Measurements from ENCODE around the gene SPSB1. TPM values are rescaled to one million over a fixed set of nuclear protein-coding genes. Genes with fewer than 3 reads are reported as not detected.
A peak's percentile ranks its signal among the peaks of the same experiment; 100 is the strongest.
"Not testable (repeated sequence)": the region's sequence is repeated elsewhere in the genome, so short reads cannot be mapped to it uniquely, and the experiment has no call there.

The SPSB1 gene
- polyA plus RNA-seq, 2 donors: 14.4 to 20.9 TPM

DNA sequence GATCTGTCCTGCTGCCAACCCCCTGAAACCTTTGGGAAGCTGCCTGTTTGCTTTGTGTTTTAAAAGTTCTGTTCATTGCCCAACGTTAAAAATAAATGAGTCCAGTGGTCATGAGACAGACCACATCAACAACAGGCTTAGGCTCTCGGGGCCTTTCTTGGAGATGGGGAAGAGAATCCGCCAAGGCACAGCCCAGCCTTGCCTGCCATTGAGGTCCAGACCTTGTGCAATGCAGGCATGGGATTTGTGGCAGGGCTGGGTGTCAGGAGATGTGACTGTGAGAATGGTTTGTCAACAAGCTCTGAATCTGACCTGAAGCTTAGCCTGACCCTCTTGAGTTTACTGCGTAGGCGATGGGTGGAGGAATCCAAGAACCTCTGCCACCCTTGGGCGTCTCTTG, 4.2 kb downstream of the SPSB1 start:
- H3K4me1 ChIP-seq (ENCODE audit: control insufficient read depth in 2 of 2, insufficient read depth in 2 of 2, low read length in 1 of 2): peaks cover 19 to 45% of the 10 kb centered on the region in 2 donors
- H3K4me3 ChIP-seq (ENCODE audit: low read depth in 1 of 2, low read length in 2 of 2): no peak overlapping the region
- no peaks in the 10 kb centered on the region for H3K9me3 ChIP-seq (ENCODE audit: control insufficient read depth in 2 of 2, insufficient read depth in 1 of 2, low read depth in 1 of 2, low read length in 1 of 2)
- WGBS, 2 donors: 77 to 81% methylated on average over 6 of the region's 6 CpGs
- H3K36me3 ChIP-seq (ENCODE audit: control insufficient read depth in 2 of 2, insufficient read depth in 2 of 2, low read length in 1 of 2): peaks cover 0 to 4% of the 10 kb centered on the region in 2 donors
- H3K27ac ChIP-seq (ENCODE audit: low read depth in 2 of 2, low read length in 1 of 2): peak overlapping the region; percentile 3 to 6
- no peaks in the 10 kb centered on the region for H3K27me3 ChIP-seq (ENCODE audit: control insufficient read depth in 1 of 2, insufficient read depth in 2 of 2, low read length in 2 of 2)

DNA sequence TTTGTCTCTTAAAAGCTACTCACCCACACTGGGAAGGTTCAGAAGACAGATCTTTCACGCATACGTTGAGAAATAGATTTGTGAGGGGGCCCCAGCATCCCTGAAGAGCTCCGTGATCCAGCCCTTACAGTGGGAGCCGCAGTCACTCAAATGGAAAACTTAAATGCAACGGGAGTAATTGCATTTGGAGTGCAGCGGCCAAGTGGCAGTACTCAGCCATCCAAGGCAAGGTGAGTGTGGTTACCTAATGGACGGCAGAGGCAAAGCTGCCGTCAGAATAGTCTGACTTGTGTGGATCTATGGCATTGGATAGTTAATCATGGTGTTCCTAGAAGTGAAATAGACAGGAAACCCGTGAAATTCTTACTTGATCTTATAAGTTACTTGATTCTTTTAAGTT, 5.1 kb downstream of the SPSB1 start:
- Histone ChIP-seq H3K27me3 (ENCODE audit: control insufficient read depth in 1 of 2, insufficient read depth in 2 of 2, low read length in 2 of 2) (no peaks in the 10 kb centered on the region), H3K36me3 (ENCODE audit: control insufficient read depth in 2 of 2, insufficient read depth in 2 of 2, low read length in 1 of 2) (peaks cover 0 to 5% of the 10 kb centered on the region in 2 donors), H3K9me3 (ENCODE audit: control insufficient read depth in 2 of 2, insufficient read depth in 1 of 2, low read depth in 1 of 2, low read length in 1 of 2) (no peaks in the 10 kb centered on the region), H3K4me1 (ENCODE audit: control insufficient read depth in 2 of 2, insufficient read depth in 2 of 2, low read length in 1 of 2) (peaks cover 20 to 51% of the 10 kb centered on the region in 2 donors), H3K4me3 (ENCODE audit: low read depth in 1 of 2, low read length in 2 of 2) (no peak overlapping the region), H3K27ac (ENCODE audit: low read depth in 2 of 2, low read length in 1 of 2) (peak overlapping the region in 1 of 2 donors; percentile 56)
- 75 to 94% methylated on average over 9 of the region's 9 CpGs for WGBS, 2 donors

DNA sequence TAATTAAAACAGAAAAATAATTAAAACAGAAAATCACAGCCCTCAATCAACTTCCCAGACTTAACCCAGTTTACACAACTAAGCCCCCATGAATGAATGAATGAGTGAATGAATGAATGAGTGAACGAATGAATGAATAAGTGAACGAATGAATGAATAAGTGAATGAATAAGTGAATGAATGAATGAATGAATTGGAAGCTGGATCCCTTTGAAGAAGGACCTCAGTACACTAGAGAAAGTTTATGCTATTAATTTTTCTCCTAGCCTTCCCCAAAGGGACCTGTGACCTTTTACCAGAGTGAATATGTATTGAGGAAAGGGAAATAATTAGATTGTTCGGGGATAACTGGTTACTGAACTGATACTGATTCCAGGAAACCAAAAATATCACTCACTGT, 5.6 kb downstream of the SPSB1 start:
- Histone ChIP-seq H3K4me3 (ENCODE audit: low read depth in 1 of 2, low read length in 2 of 2) (no peak overlapping the region), H3K36me3 (ENCODE audit: control insufficient read depth in 2 of 2, insufficient read depth in 2 of 2, low read length in 1 of 2) (peaks cover 0 to 5% of the 10 kb centered on the region in 2 donors), H3K4me1 (ENCODE audit: control insufficient read depth in 2 of 2, insufficient read depth in 2 of 2, low read length in 1 of 2) (peaks cover 20 to 52% of the 10 kb centered on the region in 2 donors), H3K9me3 (ENCODE audit: control insufficient read depth in 2 of 2, insufficient read depth in 1 of 2, low read depth in 1 of 2, low read length in 1 of 2) (no peaks in the 10 kb centered on the region), H3K27me3 (ENCODE audit: control insufficient read depth in 1 of 2, insufficient read depth in 2 of 2, low read length in 2 of 2) (no peaks in the 10 kb centered on the region), H3K27ac (ENCODE audit: low read depth in 2 of 2, low read length in 1 of 2) (no peak overlapping the region)
- WGBS, 2 donors: 57 to 75% methylated on average over 3 of the region's 3 CpGs

DNA sequence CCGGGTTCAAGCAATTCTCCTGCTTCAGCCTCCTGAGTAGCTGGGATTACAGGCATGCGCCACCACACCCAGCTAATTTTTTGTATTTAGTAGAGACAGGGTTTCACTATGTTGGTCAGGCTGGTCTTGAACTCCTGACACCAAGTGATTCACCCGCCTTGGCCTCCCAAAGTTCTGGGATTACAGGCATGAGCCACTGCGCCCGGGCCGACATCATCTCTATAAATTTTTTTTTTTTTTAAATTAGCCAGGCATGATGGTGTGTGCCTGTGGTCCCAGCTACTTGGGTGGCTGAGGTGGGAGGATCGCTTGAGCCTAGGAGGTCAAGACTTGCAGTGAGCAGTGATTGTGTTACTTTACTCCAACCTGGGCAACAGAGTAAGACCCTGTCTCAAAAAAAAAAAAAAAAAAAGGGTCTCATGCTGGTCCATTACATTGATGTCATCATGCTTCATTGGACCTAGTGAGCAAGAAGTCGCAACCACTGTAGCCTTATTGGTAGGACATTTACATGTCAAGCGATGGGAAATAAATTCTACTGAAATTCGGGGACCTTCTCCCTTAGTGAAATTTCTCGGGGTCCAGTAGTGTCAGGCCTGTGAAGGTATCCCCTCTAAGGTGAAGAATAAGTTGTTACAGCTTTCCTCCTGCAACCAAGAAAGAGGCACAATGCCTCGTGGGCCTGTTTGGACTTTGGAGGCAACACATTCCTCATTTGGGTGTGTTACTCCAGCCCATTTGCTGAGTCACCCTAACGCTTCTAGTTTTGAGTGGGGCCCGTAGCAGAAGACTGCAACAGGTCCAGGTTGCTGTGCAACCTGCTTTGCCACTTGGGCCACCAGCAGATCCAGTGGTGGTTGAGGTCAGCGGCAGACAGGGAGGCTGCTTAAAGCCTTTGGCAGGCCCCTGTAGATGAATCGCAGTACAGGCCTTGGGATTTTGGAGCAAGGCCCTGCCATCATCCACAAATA, 7.2 kb downstream of the SPSB1 start:
- H3K27me3 ChIP-seq (ENCODE audit: control insufficient read depth in 1 of 2, insufficient read depth in 2 of 2, low read length in 2 of 2); H3K9me3 ChIP-seq (ENCODE audit: control insufficient read depth in 2 of 2, insufficient read depth in 1 of 2, low read depth in 1 of 2, low read length in 1 of 2); H3K36me3 ChIP-seq (ENCODE audit: control insufficient read depth in 2 of 2, insufficient read depth in 2 of 2, low read length in 1 of 2); H3K4me3 ChIP-seq (ENCODE audit: low read depth in 1 of 2, low read length in 2 of 2): not testable (repeated sequence)
- Histone ChIP-seq H3K4me1 (ENCODE audit: control insufficient read depth in 2 of 2, insufficient read depth in 2 of 2, low read length in 1 of 2) (peaks cover 24 to 50% of the 10 kb centered on the region in 2 donors), H3K27ac (ENCODE audit: low read depth in 2 of 2, low read length in 1 of 2) (peak overlapping the region; percentile 76 to 90)
- 70 to 72% methylated on average over 14 to 16 of the region's 16 CpGs for whole genome bisulfite sequencing, 2 donors

DNA sequence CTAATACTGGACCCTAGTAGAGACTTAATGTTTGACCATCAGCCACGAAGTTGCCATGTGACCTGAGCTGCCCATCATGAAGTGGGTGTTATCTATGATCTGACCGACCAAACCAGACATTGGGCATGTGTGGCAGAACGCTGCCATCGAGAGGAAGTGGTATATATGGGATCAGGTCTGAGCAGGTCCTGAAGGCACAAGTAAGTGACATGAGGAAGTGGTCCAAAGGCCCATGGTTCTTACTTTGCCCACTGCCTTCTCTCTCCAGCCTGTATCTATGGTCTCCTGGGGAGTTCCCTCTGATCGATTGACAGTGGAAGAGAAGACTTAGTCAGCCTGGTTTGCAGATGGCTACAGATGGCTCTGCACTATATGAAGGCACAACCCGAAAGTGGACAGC, 7.9 kb downstream of the SPSB1 start:
- Histone ChIP-seq H3K9me3 (ENCODE audit: control insufficient read depth in 2 of 2, insufficient read depth in 1 of 2, low read depth in 1 of 2, low read length in 1 of 2) (no peaks in the 10 kb centered on the region), H3K36me3 (ENCODE audit: control insufficient read depth in 2 of 2, insufficient read depth in 2 of 2, low read length in 1 of 2) (peaks cover 0 to 5% of the 10 kb centered on the region in 2 donors), H3K27ac (ENCODE audit: low read depth in 2 of 2, low read length in 1 of 2) (peak overlapping the region; percentile 76 to 90), H3K4me1 (ENCODE audit: control insufficient read depth in 2 of 2, insufficient read depth in 2 of 2, low read length in 1 of 2) (peaks cover 21 to 50% of the 10 kb centered on the region in 2 donors), H3K27me3 (ENCODE audit: control insufficient read depth in 1 of 2, insufficient read depth in 2 of 2, low read length in 2 of 2) (no peaks in the 10 kb centered on the region), H3K4me3 (ENCODE audit: low read depth in 1 of 2, low read length in 2 of 2) (no peak overlapping the region)
- 54 to 58% methylated on average over 6 of the region's 6 CpGs for WGBS, 2 donors

DNA sequence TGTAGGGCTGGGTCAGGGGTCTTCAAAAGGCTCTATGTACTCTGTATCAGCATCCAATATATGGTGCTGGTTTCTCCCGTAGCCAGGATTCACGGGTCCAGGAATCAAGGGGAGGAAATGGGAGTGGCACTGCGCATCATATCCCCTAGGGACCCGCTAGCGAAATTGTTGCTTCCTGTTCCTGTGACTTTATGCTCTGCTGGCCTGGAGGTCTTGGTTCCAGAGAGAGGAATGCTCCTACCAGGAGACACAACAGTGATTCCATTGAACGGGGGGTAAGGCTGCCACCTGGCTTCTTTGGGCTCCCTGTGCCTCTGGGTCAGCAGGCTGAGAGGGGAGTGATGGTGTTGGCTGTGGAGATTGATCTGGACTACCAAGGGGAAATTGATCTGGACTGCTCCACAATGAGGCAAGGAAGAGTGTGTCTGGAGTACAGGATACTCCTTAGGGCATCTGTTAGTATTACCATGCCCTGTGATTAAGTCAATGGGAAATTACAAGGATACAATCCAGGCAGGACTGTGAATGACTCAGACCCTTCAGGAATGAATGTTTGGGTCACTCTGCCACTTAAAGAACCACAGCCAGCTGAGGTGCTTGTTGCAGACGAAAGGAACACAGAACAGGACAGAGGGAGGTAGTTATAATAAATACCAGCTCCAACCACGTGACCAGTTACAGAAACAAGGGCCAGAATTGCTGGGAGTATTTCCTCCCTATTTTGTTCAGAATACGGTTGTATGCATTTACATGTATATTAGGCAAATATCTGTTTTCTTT, 10.2 kb downstream of the SPSB1 start:
- Histone ChIP-seq H3K27me3 (ENCODE audit: control insufficient read depth in 1 of 2, insufficient read depth in 2 of 2, low read length in 2 of 2) (no peaks in the 10 kb centered on the region), H3K9me3 (ENCODE audit: control insufficient read depth in 2 of 2, insufficient read depth in 1 of 2, low read depth in 1 of 2, low read length in 1 of 2) (no peaks in the 10 kb centered on the region), H3K27ac (ENCODE audit: low read depth in 2 of 2, low read length in 1 of 2) (peak overlapping the region; percentile 38 to 70), H3K4me1 (ENCODE audit: control insufficient read depth in 2 of 2, insufficient read depth in 2 of 2, low read length in 1 of 2) (peaks cover 24 to 41% of the 10 kb centered on the region in 2 donors), H3K4me3 (ENCODE audit: low read depth in 1 of 2, low read length in 2 of 2) (no peak overlapping the region), H3K36me3 (ENCODE audit: control insufficient read depth in 2 of 2, insufficient read depth in 2 of 2, low read length in 1 of 2) (peaks cover 0 to 5% of the 10 kb centered on the region in 2 donors)
- WGBS, 2 donors: 52 to 58% methylated on average over 9 of the region's 9 CpGs

DNA sequence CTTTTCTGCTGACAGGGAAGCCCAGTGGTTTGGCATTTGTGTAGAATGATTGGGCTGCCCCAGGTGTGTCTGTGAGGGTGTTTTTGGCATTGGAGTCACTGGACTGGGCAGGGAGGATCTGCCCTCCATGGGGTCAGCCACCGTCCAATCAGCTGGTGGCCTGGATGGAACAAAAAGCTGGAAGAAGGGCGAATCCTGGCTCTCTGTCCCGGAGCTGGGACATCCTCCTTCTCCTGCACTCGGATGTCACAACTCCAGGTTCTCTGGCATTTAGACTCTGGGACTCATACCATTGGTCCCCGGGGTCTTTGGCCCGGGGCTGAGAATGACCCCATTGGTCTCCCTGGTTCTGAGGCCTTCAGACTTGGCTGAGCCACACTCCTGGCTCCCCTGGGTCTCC, 11.2 kb downstream of the SPSB1 start:
- Histone ChIP-seq H3K9me3 (ENCODE audit: control insufficient read depth in 2 of 2, insufficient read depth in 1 of 2, low read depth in 1 of 2, low read length in 1 of 2) (no peaks in the 10 kb centered on the region), H3K27ac (ENCODE audit: low read depth in 2 of 2, low read length in 1 of 2) (peak overlapping the region in 1 of 2 donors; percentile 14), H3K4me1 (ENCODE audit: control insufficient read depth in 2 of 2, insufficient read depth in 2 of 2, low read length in 1 of 2) (peaks cover 24 to 44% of the 10 kb centered on the region in 2 donors), H3K36me3 (ENCODE audit: control insufficient read depth in 2 of 2, insufficient read depth in 2 of 2, low read length in 1 of 2) (peaks cover 0 to 5% of the 10 kb centered on the region in 2 donors), H3K27me3 (ENCODE audit: control insufficient read depth in 1 of 2, insufficient read depth in 2 of 2, low read length in 2 of 2) (no peaks in the 10 kb centered on the region), H3K4me3 (ENCODE audit: low read depth in 1 of 2, low read length in 2 of 2) (no peak overlapping the region)
- 89 to 91% methylated on average over 5 to 6 of the region's 6 CpGs for WGBS, 2 donors

DNA sequence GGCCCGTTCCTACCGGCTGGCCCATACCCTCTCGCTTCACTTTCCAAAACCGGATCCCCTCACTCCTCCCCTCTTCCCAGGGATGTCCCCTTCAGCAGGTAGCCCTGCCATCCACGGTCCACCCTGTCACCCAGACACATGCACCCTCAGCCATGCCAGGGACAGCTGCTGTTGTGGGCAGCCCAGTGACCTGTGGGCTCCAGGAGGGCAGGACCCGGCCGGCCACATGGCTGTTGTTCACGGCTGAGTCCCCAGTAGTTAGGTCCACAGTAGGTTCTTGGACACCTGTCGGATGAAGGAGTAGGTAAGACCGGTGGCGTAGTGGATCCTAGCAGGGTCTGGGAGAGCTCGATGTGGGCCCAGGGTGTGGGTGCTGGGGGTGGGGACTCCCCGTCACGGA, 12.5 kb downstream of the SPSB1 start:
- Histone ChIP-seq H3K27me3 (ENCODE audit: control insufficient read depth in 1 of 2, insufficient read depth in 2 of 2, low read length in 2 of 2) (no peaks in the 10 kb centered on the region), H3K4me1 (ENCODE audit: control insufficient read depth in 2 of 2, insufficient read depth in 2 of 2, low read length in 1 of 2) (peaks cover 24 to 43% of the 10 kb centered on the region in 2 donors), H3K9me3 (ENCODE audit: control insufficient read depth in 2 of 2, insufficient read depth in 1 of 2, low read depth in 1 of 2, low read length in 1 of 2) (no peaks in the 10 kb centered on the region), H3K27ac (ENCODE audit: low read depth in 2 of 2, low read length in 1 of 2) (no peak overlapping the region), H3K36me3 (ENCODE audit: control insufficient read depth in 2 of 2, insufficient read depth in 2 of 2, low read length in 1 of 2) (peaks cover 0 to 5% of the 10 kb centered on the region in 2 donors), H3K4me3 (ENCODE audit: low read depth in 1 of 2, low read length in 2 of 2) (no peak overlapping the region)
- WGBS, 2 donors: 87 to 90% methylated on average over 14 of the region's 14 CpGs

DNA sequence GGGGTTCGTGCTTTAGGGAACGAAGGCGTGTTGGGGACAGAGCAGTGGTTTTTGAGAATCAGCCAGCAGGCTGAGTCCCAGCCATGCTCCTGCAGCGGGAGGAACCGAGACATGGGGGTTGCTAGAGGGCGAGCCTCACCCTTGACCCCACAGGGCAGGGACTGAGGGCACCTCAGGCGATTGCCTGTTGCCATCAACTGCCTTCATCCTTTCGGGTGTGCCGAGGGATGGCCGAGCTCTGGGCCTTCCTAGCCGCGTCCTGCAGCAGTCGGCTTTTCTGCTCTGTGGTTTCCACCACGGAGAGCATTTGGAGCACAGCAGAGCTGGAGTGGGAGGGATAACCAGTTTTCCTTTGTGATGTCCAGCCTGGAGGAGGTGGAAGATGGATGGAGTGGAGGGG, 13.3 kb downstream of the SPSB1 start:
- no peaks in the 10 kb centered on the region for H3K27me3 ChIP-seq (ENCODE audit: control insufficient read depth in 1 of 2, insufficient read depth in 2 of 2, low read length in 2 of 2)
- H3K27ac ChIP-seq (ENCODE audit: low read depth in 2 of 2, low read length in 1 of 2): no peak overlapping the region
- peaks cover 19 to 35% of the 10 kb centered on the region in 2 donors for H3K4me1 ChIP-seq (ENCODE audit: control insufficient read depth in 2 of 2, insufficient read depth in 2 of 2, low read length in 1 of 2)
- WGBS, 2 donors: 78 to 84% methylated on average over 14 of the region's 14 CpGs
- H3K4me3 ChIP-seq (ENCODE audit: low read depth in 1 of 2, low read length in 2 of 2): no peak overlapping the region
- no peaks in the 10 kb centered on the region for H3K9me3 ChIP-seq (ENCODE audit: control insufficient read depth in 2 of 2, insufficient read depth in 1 of 2, low read depth in 1 of 2, low read length in 1 of 2)
- peaks cover 0 to 3% of the 10 kb centered on the region in 2 donors for H3K36me3 ChIP-seq (ENCODE audit: control insufficient read depth in 2 of 2, insufficient read depth in 2 of 2, low read length in 1 of 2)

Data from esophagus (tissue), 2 donors.